Stimulated activated naive B cell treated with anti-CD40 and anti-IgM and Interleukin-4, amounts not matched to agents 10 μg/mL and 1 μg/mL and 100 μg/mL, for 72 hours (primary cell): ENCODE data around the gene AICDA.

Experiments used
- ATAC-seq, 2 donors: fragments of 150-1000 bp; cut with Tn5 transposase; replicated peaks; 2 replicates each; pipeline ENCODE4 v1.10.0; 2021; ENCODE audit warnings: moderate library complexity in 1 of 2
- DNase-seq: peaks from one replicate; pipeline ENCODE4 v3.0.0; 2021
- H3K27ac Mint-ChIP-seq: one replicate; pipeline ENCODE4 v1.8.0; 2022; ENCODE audit warnings: mild to moderate bottlenecking, mixed read lengths
- H3K27me3 Mint-ChIP-seq, 2 donors: one replicate each; pipeline ENCODE4 v1.8.0; 2022; ENCODE audit warnings: mixed read lengths in 2 of 2
- H3K36me3 Mint-ChIP-seq, 2 donors: one replicate each; pipeline ENCODE4 v1.8.0; 2022; ENCODE audit warnings: mixed read lengths in 2 of 2, mild to moderate bottlenecking in 1 of 2
- H3K4me1 Mint-ChIP-seq, 2 donors: one replicate each; pipeline ENCODE4 v1.8.0; 2022; ENCODE audit warnings: mixed read lengths in 2 of 2, mild to moderate bottlenecking in 1 of 2
- H3K4me3 Mint-ChIP-seq, 2 donors: one replicate each; pipeline ENCODE4 v1.8.0; 2022; ENCODE audit warnings: mild to moderate bottlenecking in 2 of 2, mixed read lengths in 2 of 2, moderate library complexity in 1 of 2
- H3K9me3 Mint-ChIP-seq, 2 donors: one replicate each; pipeline ENCODE4 v1.8.0; 2022; ENCODE audit warnings: mixed read lengths in 2 of 2, mild to moderate bottlenecking in 1 of 2

AICDA gene

DNA sequence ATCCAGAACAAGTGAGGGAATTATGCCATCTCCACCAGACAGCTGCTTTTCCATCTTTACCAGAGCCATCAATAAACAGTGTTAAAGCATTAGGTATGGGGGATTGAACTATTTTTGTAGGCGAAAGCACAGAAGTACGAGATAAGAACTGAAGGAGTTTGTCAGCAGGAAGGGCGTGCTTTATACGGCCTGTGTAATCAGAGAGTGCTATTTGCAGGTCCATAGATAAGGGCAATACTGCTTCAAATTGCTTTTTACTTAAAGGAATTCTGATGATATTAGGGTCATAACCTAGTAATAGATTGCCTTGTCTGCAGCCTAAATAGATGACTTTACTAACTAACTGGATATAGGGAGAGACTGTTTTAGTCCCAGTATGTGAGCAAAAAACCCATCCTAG, 51.6 kb downstream of the AICDA start:
- peaks cover 1 to 5% of the 10 kb centered on the region in 2 donors for H3K4me1 Mint-ChIP-seq
- ATAC-seq: no peak
- H3K36me3 Mint-ChIP-seq: no peaks in the 10 kb centered on the region
- H3K4me3 Mint-ChIP-seq: no peak overlapping the region
- DNase-seq: no peak
- peaks cover 5 to 12% of the 10 kb centered on the region in 2 donors for H3K9me3 Mint-ChIP-seq
- H3K27me3 Mint-ChIP-seq: peaks cover 14 to 15% of the 10 kb centered on the region in 2 donors
- no peak overlapping the region for H3K27ac Mint-ChIP-seq

DNA sequence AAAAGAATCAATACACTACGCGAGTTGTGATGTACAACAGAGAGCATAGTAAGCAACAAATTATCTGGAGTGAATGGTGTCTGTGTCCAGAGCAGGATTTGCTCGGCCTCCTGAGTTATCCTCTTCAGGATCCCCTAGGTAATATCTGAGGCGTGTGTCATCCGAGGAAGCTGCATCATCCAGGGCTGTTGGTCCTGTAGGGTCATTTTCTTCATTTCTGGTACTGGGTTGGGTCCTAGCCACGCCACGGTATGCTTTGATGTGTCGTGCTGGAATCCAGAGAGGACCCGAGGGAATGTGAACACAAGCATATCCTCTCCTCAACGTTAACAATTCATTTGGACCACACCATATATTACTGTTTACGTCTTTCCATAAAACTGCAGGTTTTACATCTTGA, 53.0 kb downstream of the AICDA start:
- DNase-seq (no peak), ATAC-seq (no peak)
- H3K27ac Mint-ChIP-seq: no peak overlapping the region
- H3K4me1 Mint-ChIP-seq: peaks cover 1 to 5% of the 10 kb centered on the region in 2 donors
- no peaks in the 10 kb centered on the region for H3K36me3 Mint-ChIP-seq
- no peak overlapping the region for H3K4me3 Mint-ChIP-seq
- peaks cover 5 to 12% of the 10 kb centered on the region in 2 donors for H3K9me3 Mint-ChIP-seq
- peaks cover 14 to 15% of the 10 kb centered on the region in 2 donors for H3K27me3 Mint-ChIP-seq

DNA sequence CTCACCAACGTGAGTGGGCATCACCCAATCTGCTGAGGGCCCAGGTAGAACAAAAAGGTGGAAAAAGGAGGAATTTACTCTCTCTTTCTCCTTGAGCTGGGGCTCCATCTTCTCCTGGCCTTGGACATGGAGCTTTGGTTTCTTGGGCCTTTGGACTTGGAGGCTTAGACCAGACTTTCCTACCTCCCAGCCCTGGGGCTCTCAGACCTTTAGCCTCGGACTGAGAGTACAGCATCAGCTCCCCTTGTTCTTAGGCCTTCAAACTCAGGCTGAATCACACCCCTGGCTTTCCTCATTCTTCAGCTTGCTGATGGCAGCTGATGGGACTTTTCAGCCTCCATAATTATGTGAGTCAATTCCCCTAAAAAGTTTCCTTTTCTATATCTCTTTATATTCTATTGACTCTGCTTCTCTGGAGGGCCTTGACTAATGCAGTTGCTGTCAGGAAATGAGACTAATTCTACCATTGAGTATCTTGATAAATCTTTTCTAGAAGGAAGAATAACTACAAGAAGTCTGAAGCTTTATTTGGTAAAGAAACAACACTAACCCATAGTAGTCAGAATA, 56.0 kb downstream of the AICDA start:
- DNase-seq: no peak
- Mint-ChIP-seq H3K36me3 (no peaks in the 10 kb centered on the region), H3K4me3 (no peak overlapping the region), H3K4me1 (peaks cover 0 to 5% of the 10 kb centered on the region in 2 donors), H3K9me3 (no peaks in the 10 kb centered on the region), H3K27me3 (peaks cover 19 to 22% of the 10 kb centered on the region in 2 donors), H3K27ac (no peak overlapping the region)
- peak in 1 of 2 donors; percentile 31 for ATAC-seq

DNA sequence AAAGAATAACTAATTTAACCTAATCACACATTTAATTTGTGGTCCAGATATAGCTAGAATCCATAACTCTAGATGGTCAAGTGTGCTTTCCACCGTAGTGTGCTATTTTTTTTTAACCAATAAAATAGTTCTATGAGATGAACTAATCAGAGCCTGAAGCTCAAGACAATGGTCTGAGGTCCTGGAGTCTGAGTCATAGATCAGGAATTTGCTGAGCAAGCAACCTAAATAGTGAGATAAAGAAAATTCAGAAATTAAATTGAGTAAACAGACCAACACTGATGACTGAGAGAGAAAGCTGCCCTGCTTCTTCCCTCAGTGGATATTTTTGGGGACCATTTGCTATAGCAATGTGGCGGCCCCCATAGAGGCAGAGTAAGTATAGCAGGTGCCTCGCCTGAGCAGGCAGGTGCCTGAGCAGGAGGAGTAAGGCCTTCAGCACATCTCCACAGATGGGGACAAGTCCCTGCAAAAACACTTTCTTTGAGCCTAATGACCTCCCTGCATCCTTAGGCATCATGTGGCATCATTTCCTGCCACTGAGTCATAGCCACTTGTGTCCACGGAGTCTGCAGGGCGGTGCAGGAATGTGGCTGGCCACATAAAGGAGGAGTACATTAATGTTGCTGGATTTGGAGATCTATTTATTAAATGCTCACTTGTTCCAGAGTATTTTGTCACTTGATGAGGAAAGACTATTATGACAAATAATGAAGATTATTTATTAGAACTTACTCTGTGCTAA, 58.0 kb downstream of the AICDA start:
- peaks cover 5 to 17% of the 10 kb centered on the region in 2 donors for H3K27me3 Mint-ChIP-seq
- H3K4me3 Mint-ChIP-seq: no peak overlapping the region
- ATAC-seq: no peak
- DNase-seq: no peak
- no peak overlapping the region for H3K27ac Mint-ChIP-seq
- no peaks in the 10 kb centered on the region for H3K36me3 Mint-ChIP-seq
- no peaks in the 10 kb centered on the region for H3K9me3 Mint-ChIP-seq
- H3K4me1 Mint-ChIP-seq: peaks cover 0 to 5% of the 10 kb centered on the region in 2 donors

DNA sequence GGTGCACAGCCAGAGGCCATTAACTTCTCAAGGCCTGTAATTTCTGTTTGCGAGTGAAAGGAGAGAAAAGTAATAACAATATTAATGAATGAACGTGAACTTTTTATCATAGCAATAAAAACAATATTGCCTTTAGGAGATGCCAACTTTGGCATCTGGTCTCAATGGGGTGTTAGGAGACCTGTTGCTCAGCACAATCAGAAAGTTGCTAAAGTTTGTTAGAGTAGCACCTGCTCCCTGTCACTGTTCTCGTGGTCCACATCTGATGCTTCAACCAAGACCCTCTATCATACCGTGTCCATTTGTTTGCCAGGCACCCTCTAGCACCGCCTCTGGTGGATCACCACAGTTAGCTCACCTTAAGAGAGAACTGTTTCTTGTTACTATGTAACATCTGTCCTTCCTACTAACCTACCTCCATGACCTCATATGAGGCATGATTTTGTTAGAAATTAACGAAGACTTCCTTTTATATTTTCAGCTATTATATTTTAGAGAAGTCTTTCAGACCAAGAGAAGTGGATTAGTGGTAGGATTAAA, 59.5 kb downstream of the AICDA start:
- Mint-ChIP-seq H3K9me3 (no peaks in the 10 kb centered on the region), H3K4me3 (no peak overlapping the region), H3K27me3 (peaks cover 5 to 12% of the 10 kb centered on the region in 2 donors), H3K4me1 (peaks cover 1 to 5% of the 10 kb centered on the region in 2 donors), H3K36me3 (no peaks in the 10 kb centered on the region), H3K27ac (no peak overlapping the region)
- DNase-seq (no peak), ATAC-seq (no peak)
